SK-N-SH treated with all-trans-retinoic acid at 6 μM for 48 hours (cell line): Measurements from ENCODE around the gene TIAM2.

Source experiments
- ATAC-seq: fragments of 200-7000 bp; cut with Tn5 transposase; 3 replicates; pipeline ENCODE4 v1.9.1; 2020; ENCODE audit warnings: mild to moderate bottlenecking, moderate library complexity
- ARNTL ChIP-seq: fragments of 450-650 bp; formaldehyde crosslinking; IDR thresholded peaks from 2 replicates; pipeline ENCODE4 v1.5.0; 2020; ENCODE audit warnings: low read depth, mild to moderate bottlenecking, moderate library complexity, borderline replicate concordance
- BACH2 ChIP-seq: fragments of 250-450 bp; sonication (Bioruptor Pico); IDR thresholded peaks from 2 replicates; pipeline ENCODE4 v1.9.0; 2021; ENCODE audit warnings: mild to moderate bottlenecking, borderline replicate concordance
- CSDC2 ChIP-seq: fragments of 250-450 bp; sonication (Bioruptor Pico); IDR thresholded peaks from 2 replicates; pipeline ENCODE4 v1.5.0; 2020; ENCODE audit warnings: mild to moderate bottlenecking, moderate library complexity
- ESRRG ChIP-seq: fragments of 250-450 bp; sonication (Bioruptor Pico); IDR thresholded peaks from 2 replicates; pipeline ENCODE4 v1.6.1; 2021; ENCODE audit warnings: mild to moderate bottlenecking
- GLIS3 ChIP-seq: fragments of 250-450 bp; sonication (Bioruptor Pico); IDR thresholded peaks from 2 replicates; pipeline ENCODE4 v1.5.0; 2020; ENCODE audit warnings: mild to moderate bottlenecking, moderate library complexity
- ISL1 ChIP-seq: fragments of 250-450 bp; sonication (Bioruptor Pico); IDR thresholded peaks from 2 replicates; pipeline ENCODE4 v2.1.2; 2022; ENCODE audit warnings: mild to moderate bottlenecking, moderate library complexity
- OSR1 ChIP-seq: fragments of 250-450 bp; sonication (Bioruptor Pico); IDR thresholded peaks from 2 replicates; pipeline ENCODE4 v1.8.0; 2022; ENCODE audit warnings: moderate library complexity, mild to moderate bottlenecking, inconsistent platforms
- PPARA ChIP-seq: fragments of 250-450 bp; sonication (Bioruptor Pico); IDR thresholded peaks from 2 replicates; pipeline ENCODE4 v1.5.0; 2020; ENCODE audit warnings: mild to moderate bottlenecking, borderline replicate concordance
- RARB ChIP-seq: fragments of 250-450 bp; sonication (Bioruptor Pico); IDR thresholded peaks from 2 replicates; pipeline ENCODE4 v1.8.0; 2021; ENCODE audit warnings: mild to moderate bottlenecking, moderate library complexity
- SNAI2 ChIP-seq: fragments of 250-450 bp; sonication (Bioruptor Pico); IDR thresholded peaks from 2 replicates; pipeline ENCODE4 v1.5.0; 2020; ENCODE audit warnings: mild to moderate bottlenecking, moderate library complexity
- TCF4 ChIP-seq: fragments of 250-450 bp; sonication (Bioruptor Pico); IDR thresholded peaks from 2 replicates; pipeline ENCODE4 v1.8.0; 2021; ENCODE audit warnings: mild to moderate bottlenecking, moderate library complexity, borderline replicate concordance
- TOX ChIP-seq: fragments of 250-450 bp; sonication (Bioruptor Pico); IDR thresholded peaks from 2 replicates; pipeline ENCODE4 v1.8.0; 2021; ENCODE audit warnings: mild to moderate bottlenecking, moderate library complexity, borderline replicate concordance
- ZC3H10 ChIP-seq: fragments of 250-450 bp; sonication (Bioruptor Pico); IDR thresholded peaks from 2 replicates; pipeline ENCODE4 v1.5.1; 2021; ENCODE audit warnings: mild to moderate bottlenecking, moderate library complexity
- ZFP30 ChIP-seq: fragments of 450-650 bp; formaldehyde crosslinking; IDR thresholded peaks from 2 replicates; pipeline ENCODE4 v1.5.0; 2022; ENCODE audit warnings: mild to moderate bottlenecking, moderate library complexity
- ZNF565 ChIP-seq: fragments of 450-650 bp; formaldehyde crosslinking; conservative IDR thresholded peaks from 2 replicates; pipeline ENCODE4 v1.5.0; 2020; ENCODE audit warnings: low read depth, mild to moderate bottlenecking, moderate library complexity
- ZNF70 ChIP-seq: fragments of 450-650 bp; formaldehyde crosslinking; IDR thresholded peaks from 2 replicates; pipeline ENCODE4 v1.5.0; 2020; ENCODE audit warnings: mild to moderate bottlenecking, moderate library complexity
- ZNF8 ChIP-seq: fragments of 450-650 bp; formaldehyde crosslinking; IDR thresholded peaks from 2 replicates; pipeline ENCODE4 v1.5.0; 2020; ENCODE audit warnings: mild to moderate bottlenecking, moderate library complexity
- TF ChIP-seq, protein P1 (sequence below): fragments of 250-450 bp; sonication (Bioruptor Pico); IDR thresholded peaks from 2 replicates; pipeline ENCODE4 v1.5.1; 2020; ENCODE audit warnings: low read depth, mild to moderate bottlenecking, moderate library complexity
- TF ChIP-seq, protein P2 (sequence below): fragments of 250-450 bp; sonication (Bioruptor Pico); IDR thresholded peaks from 2 replicates; pipeline ENCODE4 v1.8.0; 2021; ENCODE audit warnings: low read depth, mild to moderate bottlenecking, moderate library complexity, borderline replicate concordance
- TF ChIP-seq, protein P3 (sequence below): fragments of 250-450 bp; sonication (Bioruptor Pico); IDR thresholded peaks from 2 replicates; pipeline ENCODE4 v1.5.0; 2020; ENCODE audit warnings: mild to moderate bottlenecking, moderate library complexity
- TF ChIP-seq, protein P4 (sequence below): fragments of 250-450 bp; sonication (Bioruptor Pico); IDR thresholded peaks from 2 replicates; pipeline ENCODE4 v1.8.0; 2020; ENCODE audit warnings: mild to moderate bottlenecking, moderate library complexity, borderline replicate concordance
- TF ChIP-seq, protein P5 (sequence below): fragments of 250-450 bp; sonication (Bioruptor Pico); IDR thresholded peaks from 2 replicates; pipeline ENCODE4 v1.5.1; 2021; ENCODE audit warnings: mild to moderate bottlenecking, moderate library complexity

TIAM2 gene

DNA sequence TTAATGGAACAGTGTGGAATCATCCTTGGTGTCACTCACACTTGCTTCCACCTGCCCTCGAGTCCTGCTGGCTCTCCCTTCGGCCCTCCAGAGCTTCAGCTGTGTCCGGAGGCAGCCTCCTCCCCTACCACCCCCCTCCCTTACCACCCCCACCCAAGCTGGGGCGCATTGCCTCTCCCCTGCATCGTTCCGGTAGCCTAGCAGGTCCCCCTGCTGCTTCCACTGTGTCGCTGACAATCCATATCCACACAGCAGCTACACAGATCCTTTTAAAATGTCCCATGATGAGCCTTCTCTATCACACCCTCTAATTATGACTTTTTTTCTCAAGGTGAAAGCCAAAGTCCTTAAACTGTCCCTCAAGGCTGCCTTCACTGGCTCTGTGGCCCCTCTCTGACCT is 117.6 kb downstream of the TIAM2 start (continued):
- no peak for TF ChIP-seq TOX
- TF ChIP-seq, all 23 proteins: peak for 0

DNA sequence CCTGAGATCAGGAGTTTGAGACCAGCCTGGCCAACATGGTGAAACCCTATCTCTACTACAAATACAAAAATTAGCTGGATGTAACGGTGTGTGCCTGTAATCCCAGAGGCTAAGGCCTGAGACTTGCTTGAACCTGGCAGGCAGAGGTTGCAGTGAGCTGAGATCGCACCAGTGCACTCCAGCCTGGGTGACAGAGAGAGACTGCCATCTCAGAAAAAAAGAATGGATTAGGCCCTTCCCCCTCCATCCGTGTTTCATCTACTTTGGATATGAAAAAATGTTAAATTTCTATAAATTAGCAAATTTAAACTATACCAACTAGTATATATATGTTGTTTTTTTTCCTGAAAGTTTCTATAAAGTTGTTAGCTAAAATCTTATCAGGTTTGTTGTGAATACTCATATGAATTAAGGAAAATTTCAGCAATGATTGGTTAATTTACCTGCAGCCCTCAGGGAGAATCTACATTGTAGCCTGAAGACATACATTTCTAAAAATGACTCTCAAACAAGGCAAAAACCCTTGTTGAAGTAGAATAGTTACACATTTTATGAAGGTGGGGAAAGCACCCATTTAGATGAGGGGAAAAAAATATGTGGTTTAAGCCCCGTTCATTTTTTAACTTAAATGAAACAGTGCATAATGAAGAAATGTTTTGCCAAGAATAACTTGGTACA is 120.9 kb downstream of the TIAM2 start:
- TF ChIP-seq BACH2 (CRISPR knock-in tag) = no peak
- TF ChIP-seq ARNTL = no peak
- no peak for TF ChIP-seq ISL1
- TF ChIP-seq TOX = no peak
- no peak for TF ChIP-seq OSR1 (CRISPR knock-in tag)
- TF ChIP-seq ESRRG = no peak
- TF ChIP-seq ZC3H10 = no peak
- no peak for TF ChIP-seq ZNF70 (CRISPR knock-in tag)
- TF ChIP-seq GLIS3 = no peak
- TF ChIP-seq, protein P1, sequence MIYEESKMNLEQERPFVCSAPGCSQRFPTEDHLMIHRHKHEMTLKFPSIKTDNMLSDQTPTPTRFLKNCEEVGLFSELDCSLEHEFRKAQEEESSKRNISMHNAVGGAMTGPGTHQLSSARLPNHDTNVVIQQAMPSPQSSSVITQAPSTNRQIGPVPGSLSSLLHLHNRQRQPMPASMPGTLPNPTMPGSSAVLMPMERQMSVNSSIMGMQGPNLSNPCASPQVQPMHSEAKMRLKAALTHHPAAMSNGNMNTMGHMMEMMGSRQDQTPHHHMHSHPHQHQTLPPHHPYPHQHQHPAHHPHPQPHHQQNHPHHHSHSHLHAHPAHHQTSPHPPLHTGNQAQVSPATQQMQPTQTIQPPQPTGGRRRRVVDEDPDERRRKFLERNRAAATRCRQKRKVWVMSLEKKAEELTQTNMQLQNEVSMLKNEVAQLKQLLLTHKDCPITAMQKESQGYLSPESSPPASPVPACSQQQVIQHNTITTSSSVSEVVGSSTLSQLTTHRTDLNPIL = no peak
- TF ChIP-seq PPARA = no peak
- TF ChIP-seq, protein P2, sequence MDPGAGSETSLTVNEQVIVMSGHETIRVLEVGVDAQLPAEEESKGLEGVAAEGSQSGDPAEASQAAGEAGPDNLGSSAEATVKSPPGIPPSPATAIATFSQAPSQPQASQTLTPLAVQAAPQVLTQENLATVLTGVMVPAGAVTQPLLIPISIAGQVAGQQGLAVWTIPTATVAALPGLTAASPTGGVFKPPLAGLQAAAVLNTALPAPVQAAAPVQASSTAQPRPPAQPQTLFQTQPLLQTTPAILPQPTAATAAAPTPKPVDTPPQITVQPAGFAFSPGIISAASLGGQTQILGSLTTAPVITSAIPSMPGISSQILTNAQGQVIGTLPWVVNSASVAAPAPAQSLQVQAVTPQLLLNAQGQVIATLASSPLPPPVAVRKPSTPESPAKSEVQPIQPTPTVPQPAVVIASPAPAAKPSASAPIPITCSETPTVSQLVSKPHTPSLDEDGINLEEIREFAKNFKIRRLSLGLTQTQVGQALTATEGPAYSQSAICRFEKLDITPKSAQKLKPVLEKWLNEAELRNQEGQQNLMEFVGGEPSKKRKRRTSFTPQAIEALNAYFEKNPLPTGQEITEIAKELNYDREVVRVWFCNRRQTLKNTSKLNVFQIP (CRISPR knock-in tag) = no peak
- TF ChIP-seq, protein P3, sequence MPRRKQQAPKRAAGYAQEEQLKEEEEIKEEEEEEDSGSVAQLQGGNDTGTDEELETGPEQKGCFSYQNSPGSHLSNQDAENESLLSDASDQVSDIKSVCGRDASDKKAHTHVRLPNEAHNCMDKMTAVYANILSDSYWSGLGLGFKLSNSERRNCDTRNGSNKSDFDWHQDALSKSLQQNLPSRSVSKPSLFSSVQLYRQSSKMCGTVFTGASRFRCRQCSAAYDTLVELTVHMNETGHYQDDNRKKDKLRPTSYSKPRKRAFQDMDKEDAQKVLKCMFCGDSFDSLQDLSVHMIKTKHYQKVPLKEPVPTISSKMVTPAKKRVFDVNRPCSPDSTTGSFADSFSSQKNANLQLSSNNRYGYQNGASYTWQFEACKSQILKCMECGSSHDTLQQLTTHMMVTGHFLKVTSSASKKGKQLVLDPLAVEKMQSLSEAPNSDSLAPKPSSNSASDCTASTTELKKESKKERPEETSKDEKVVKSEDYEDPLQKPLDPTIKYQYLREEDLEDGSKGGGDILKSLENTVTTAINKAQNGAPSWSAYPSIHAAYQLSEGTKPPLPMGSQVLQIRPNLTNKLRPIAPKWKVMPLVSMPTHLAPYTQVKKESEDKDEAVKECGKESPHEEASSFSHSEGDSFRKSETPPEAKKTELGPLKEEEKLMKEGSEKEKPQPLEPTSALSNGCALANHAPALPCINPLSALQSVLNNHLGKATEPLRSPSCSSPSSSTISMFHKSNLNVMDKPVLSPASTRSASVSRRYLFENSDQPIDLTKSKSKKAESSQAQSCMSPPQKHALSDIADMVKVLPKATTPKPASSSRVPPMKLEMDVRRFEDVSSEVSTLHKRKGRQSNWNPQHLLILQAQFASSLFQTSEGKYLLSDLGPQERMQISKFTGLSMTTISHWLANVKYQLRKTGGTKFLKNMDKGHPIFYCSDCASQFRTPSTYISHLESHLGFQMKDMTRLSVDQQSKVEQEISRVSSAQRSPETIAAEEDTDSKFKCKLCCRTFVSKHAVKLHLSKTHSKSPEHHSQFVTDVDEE = no peak
- no peak for TF ChIP-seq TCF4 (CRISPR knock-in tag)
- TF ChIP-seq, protein P4, sequence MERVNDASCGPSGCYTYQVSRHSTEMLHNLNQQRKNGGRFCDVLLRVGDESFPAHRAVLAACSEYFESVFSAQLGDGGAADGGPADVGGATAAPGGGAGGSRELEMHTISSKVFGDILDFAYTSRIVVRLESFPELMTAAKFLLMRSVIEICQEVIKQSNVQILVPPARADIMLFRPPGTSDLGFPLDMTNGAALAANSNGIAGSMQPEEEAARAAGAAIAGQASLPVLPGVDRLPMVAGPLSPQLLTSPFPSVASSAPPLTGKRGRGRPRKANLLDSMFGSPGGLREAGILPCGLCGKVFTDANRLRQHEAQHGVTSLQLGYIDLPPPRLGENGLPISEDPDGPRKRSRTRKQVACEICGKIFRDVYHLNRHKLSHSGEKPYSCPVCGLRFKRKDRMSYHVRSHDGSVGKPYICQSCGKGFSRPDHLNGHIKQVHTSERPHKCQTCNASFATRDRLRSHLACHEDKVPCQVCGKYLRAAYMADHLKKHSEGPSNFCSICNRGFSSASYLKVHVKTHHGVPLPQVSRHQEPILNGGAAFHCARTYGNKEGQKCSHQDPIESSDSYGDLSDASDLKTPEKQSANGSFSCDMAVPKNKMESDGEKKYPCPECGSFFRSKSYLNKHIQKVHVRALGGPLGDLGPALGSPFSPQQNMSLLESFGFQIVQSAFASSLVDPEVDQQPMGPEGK (CRISPR knock-in tag) = no peak
- no peak for TF ChIP-seq ZNF565
- TF ChIP-seq, protein P5, sequence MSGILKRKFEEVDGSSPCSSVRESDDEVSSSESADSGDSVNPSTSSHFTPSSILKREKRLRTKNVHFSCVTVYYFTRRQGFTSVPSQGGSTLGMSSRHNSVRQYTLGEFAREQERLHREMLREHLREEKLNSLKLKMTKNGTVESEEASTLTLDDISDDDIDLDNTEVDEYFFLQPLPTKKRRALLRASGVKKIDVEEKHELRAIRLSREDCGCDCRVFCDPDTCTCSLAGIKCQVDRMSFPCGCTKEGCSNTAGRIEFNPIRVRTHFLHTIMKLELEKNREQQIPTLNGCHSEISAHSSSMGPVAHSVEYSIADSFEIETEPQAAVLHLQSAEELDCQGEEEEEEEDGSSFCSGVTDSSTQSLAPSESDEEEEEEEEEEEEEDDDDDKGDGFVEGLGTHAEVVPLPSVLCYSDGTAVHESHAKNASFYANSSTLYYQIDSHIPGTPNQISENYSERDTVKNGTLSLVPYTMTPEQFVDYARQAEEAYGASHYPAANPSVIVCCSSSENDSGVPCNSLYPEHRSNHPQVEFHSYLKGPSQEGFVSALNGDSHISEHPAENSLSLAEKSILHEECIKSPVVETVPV (CRISPR knock-in tag) = no peak
- no peak for TF ChIP-seq ZFP30
- TF ChIP-seq RARB (CRISPR knock-in tag) = no peak

DNA sequence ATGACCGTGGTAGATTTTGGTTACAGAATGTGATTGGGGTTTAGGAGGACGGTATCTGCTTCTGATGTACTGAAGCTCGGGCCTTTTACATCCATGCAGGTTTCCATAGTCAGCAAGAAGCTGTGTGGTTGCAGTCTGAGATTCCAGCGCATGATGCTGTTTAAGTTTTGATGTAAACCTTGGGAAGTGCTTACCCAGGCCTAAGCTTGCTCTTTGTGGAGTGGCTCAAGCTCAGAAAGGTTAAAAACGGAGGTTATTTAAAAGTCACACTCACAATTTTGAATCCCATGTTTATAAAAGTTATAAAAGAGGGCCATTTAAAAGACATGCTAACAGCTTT is 121.4 kb downstream of the TIAM2 start:
- no peak for TF ChIP-seq TOX
- no peak for TF ChIP-seq CSDC2 (CRISPR knock-in tag)
- no peak for TF ChIP-seq RARB (CRISPR knock-in tag)
- TF ChIP-seq PPARA = no peak
- TF ChIP-seq ESRRG = no peak
- TF ChIP-seq, protein P4 (CRISPR knock-in tag) = no peak
- no peak for TF ChIP-seq ZFP30
- no peak for TF ChIP-seq ZC3H10
- TF ChIP-seq GLIS3 = no peak
- TF ChIP-seq, protein P5 (CRISPR knock-in tag) = no peak
- no peak for TF ChIP-seq ARNTL
- no peak for TF ChIP-seq BACH2 (CRISPR knock-in tag)
- no peak for TF ChIP-seq SNAI2 (CRISPR knock-in tag)
- TF ChIP-seq, protein P1 = no peak
- TF ChIP-seq TCF4 (CRISPR knock-in tag) = no peak
- TF ChIP-seq ZNF8 (CRISPR knock-in tag) = no peak
- TF ChIP-seq ZNF565 = no peak
- no peak for TF ChIP-seq ZNF70 (CRISPR knock-in tag)
- no peak for TF ChIP-seq ISL1
- peak; percentile 46 for ATAC-seq

More for the DNA sequence above, 120.9 kb downstream of the TIAM2 start:
- ATAC-seq = no peak
